ENCODE data around the gene ALKBH7.

The ALKBH7 gene

DNA sequence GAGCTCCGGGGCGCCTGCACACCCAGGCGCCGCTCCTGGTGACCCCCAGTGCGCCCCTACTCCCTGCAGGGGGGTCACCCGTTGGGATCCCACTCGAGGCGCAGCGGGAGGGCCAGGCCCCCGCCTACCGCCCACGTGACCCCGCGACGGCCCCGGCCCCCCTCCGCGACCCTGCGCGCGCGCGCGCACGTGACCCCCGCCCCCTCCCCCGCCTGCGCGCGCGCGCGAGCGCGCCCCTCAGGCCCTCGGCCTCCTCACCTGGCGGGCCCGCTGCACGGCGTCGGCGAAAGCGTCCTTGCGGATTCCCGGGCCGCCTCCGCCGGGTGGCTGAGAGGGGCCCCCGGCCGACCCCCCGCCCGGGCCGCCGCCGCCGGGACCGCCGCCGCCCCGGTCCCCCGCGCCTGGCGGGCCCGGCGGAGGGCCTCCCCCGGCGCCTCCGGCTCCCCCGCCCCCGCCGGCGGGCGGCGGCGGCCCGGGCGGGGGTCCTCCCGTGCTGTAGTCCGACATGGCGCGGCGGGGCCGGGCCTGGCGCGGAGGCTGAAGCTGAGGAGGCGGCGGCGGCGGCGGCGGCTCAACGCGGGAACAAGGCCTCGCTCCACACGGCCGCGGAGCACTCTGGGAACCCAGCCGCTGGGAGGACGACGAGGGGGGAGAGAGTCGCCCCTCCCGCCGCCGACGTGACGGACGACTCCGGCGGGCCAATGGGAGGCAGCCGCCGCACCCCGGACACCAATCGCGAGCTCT lies 51.8 kb downstream of the ALKBH7 start, which contains the start of gene KHSRP:
TSS of gene KHSRP (minus strand) at position 617 of the 744 bp plus-strand sequence. CDS start at position 507, 110 bp downstream.
- no peak for DNase-seq (ENCODE audit: low read depth)
